Activated B cell treated with CpG ODN at 0.5 μM for 24 hours (primary cell): ENCODE data around the gene CREB3L2. TPM values are rescaled to one million over a fixed set of nuclear protein-coding genes. Genes with fewer than 3 reads are reported as not detected.

Experiments used
- ATAC-seq: fragments of 200-7000 bp; cut with Tn5 transposase; one replicate; pipeline ENCODE4 v1.10.0; 2021; ENCODE audit warnings: low read depth, mild to moderate bottlenecking, moderate library complexity
- CTCF ChIA-PET: fragments of 350-600 bp; sonication (Branson Sonifier 250); formaldehyde crosslinking; loops from one replicate; lab custom pipeline; 2021; ENCODE audit warnings: antibody characterized with exemption; lab: Charles Lee
- POLR2A ChIA-PET: fragments of 350-600 bp; sonication (Branson Sonifier 250); formaldehyde crosslinking; loops from one replicate; lab custom pipeline; 2021; ENCODE audit warnings: antibody characterized with exemption; lab: Charles Lee
- DNase-seq: peaks from one replicate; pipeline ENCODE4 v3.0.0; 2022
- H3K27ac Mint-ChIP-seq: one replicate; pipeline ENCODE4 v1.8.0; 2020; ENCODE audit warnings: mixed read lengths
- H3K27me3 Mint-ChIP-seq: one replicate; pipeline ENCODE4 v1.8.0; 2021; ENCODE audit warnings: mixed read lengths
- H3K36me3 Mint-ChIP-seq: one replicate; pipeline ENCODE4 v1.8.0; 2021; ENCODE audit warnings: low read depth, mixed read lengths
- H3K4me1 Mint-ChIP-seq: one replicate; pipeline ENCODE4 v1.8.0; 2021; ENCODE audit warnings: mixed read lengths
- H3K4me3 Mint-ChIP-seq: one replicate; pipeline ENCODE4 v1.8.0; 2020; ENCODE audit warnings: mild to moderate bottlenecking, mixed read lengths
- H3K9me3 Mint-ChIP-seq: one replicate; pipeline ENCODE4 v1.8.0; 2020; ENCODE audit warnings: mixed read lengths
- intact Hi-C: fragments of 100-400 bp; cut with micrococcal nuclease; formaldehyde crosslinking; loops from one replicate; pipeline ENCODE4 v1.15.1; 2024
- total RNA-seq: library from RNA; stranded (reverse); gene quantifications from 2 replicates; pipeline ENCODE4 v1.2.3, GENCODE V29; 2022
- TF ChIP-seq, protein P1 (sequence below): fragments of 200-600 bp; IDR thresholded peaks from one replicate; pipeline ENCODE4 v1.8.0; 2022; ENCODE audit warnings: antibody characterized with exemption, mild to moderate bottlenecking

Gene CREB3L2
- total RNA-seq, 1 donor from 2014 or later: 21.7 TPM

DNA sequence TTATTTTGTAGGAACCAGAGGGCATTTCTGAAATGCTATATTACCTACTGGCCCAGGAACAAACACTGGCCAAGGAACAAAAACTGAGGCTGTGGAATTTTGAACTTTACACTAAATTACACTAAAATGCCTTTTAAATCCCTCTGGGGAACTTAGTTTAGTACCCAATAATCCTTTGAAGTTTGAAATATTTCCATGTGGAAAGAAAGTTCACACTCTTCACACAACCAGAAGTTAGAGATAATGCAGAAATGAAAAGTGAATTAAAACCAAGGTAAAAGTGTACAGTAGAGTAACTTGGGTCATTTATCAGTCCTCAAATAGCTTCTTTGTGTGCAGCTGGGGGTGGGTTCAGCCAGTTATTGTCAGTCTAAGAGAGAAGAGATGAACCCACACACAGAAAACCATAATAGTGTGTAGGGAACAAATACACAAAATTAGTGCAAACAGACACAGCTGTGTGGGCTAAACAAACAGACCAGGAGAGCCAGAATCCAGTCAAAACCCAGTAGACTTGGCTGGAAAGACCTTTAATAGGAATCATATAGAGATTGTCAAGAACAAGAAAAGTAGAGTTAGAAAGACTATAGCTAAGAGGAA is 108.6 kb downstream of the CREB3L2 start:
- no peak overlapping the region for H3K27ac Mint-ChIP-seq
- H3K4me1 Mint-ChIP-seq: peaks cover 6% of the 10 kb centered on the region
- no peak overlapping the region for H3K4me3 Mint-ChIP-seq
- H3K36me3 Mint-ChIP-seq: peaks cover 46% of the 10 kb centered on the region
- ChIA-PET POLR2A (no interaction called here), CTCF (interaction anchor here (1.9 kb wide), 1 partner anchor 237 kb away, joined by 4 read pairs; no protein-coding TSS in a partner anchor)
- ATAC-seq (no peak), DNase-seq (no peak)
- H3K9me3 Mint-ChIP-seq: no peaks in the 10 kb centered on the region
- TF ChIP-seq, protein P1, sequence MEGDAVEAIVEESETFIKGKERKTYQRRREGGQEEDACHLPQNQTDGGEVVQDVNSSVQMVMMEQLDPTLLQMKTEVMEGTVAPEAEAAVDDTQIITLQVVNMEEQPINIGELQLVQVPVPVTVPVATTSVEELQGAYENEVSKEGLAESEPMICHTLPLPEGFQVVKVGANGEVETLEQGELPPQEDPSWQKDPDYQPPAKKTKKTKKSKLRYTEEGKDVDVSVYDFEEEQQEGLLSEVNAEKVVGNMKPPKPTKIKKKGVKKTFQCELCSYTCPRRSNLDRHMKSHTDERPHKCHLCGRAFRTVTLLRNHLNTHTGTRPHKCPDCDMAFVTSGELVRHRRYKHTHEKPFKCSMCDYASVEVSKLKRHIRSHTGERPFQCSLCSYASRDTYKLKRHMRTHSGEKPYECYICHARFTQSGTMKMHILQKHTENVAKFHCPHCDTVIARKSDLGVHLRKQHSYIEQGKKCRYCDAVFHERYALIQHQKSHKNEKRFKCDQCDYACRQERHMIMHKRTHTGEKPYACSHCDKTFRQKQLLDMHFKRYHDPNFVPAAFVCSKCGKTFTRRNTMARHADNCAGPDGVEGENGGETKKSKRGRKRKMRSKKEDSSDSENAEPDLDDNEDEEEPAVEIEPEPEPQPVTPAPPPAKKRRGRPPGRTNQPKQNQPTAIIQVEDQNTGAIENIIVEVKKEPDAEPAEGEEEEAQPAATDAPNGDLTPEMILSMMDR: no peak
- H3K27me3 Mint-ChIP-seq: no peaks in the 10 kb centered on the region
- intact Hi-C loops: no loop called here

DNA sequence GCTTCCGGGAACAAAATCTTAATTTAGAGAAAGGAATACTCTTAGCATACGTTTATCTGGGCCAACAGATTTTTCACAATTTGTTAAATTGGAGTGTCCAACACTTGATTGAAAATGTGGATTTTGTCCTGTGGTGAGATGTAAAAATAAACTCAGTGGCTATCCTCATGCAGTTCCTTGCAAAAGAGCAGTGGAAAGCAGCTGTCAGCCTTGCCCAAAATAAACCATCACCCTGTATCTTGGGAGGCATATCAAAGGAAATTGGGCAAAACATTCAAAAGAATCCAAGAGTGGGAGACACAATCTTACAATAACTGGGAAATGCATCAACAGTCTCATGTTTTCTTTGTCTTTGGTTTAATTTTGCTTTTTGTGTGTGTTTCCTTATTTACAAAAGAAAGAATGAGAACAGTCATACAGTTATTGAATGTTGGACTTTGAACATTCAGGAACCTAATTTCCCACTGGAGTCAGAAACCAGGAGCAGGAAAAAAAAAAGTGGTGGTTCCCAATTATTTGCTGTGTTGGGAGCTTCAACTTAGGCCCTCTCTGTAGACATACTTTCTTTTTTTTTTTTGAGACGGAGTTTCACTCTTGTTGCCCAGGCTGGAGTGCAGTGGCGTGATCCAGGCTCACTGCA is 110.8 kb downstream of the CREB3L2 start:
- Mint-ChIP-seq H3K9me3 (no peaks in the 10 kb centered on the region), H3K27me3 (no peaks in the 10 kb centered on the region), H3K4me1 (no peaks in the 10 kb centered on the region), H3K27ac (no peak overlapping the region), H3K4me3 (no peak overlapping the region), H3K36me3 (peaks cover 44% of the 10 kb centered on the region)
- ChIA-PET POLR2A (no interaction called here), CTCF (interaction anchor here (1.1 kb wide), 1 partner anchor 111 kb away, joined by 3 read pairs; no protein-coding TSS in a partner anchor)
- ATAC-seq (no peak), DNase-seq (no peak)
- intact Hi-C loops: no loop called here
- TF ChIP-seq, protein P1: no peak

DNA sequence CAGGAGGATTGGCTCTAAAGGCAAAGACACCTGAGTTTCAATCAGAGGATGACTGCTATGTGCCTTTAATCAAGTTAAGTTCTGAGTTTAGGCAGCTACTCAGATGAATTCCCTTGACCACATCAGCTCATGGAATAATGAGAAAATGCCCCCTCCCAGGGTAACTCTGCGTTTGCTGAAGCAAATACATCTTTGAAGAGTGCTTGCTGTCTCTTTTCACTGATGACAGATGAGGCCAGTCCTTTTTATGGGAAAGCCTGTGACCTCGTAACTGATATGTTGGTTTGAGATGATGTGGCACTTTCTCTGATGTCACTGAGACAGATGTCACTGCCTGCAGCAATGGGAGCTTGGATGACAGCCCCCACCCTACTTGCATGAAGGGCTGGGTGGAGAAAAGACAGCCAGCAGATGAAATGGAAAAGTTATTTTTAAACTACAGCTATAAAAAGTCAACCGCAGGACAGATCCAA is 111.4 kb downstream of the CREB3L2 start:
- Mint-ChIP-seq H3K27ac (no peak overlapping the region), H3K4me3 (no peak overlapping the region), H3K9me3 (no peaks in the 10 kb centered on the region), H3K36me3 (peaks cover 42% of the 10 kb centered on the region), H3K4me1 (no peaks in the 10 kb centered on the region), H3K27me3 (no peaks in the 10 kb centered on the region)
- intact Hi-C loops: no loop called here
- DNase-seq: no peak
- TF ChIP-seq, protein P1: no peak
- POLR2A ChIA-PET: no interaction called here
- ATAC-seq: no peak
- CTCF ChIA-PET: no interaction called here

DNA sequence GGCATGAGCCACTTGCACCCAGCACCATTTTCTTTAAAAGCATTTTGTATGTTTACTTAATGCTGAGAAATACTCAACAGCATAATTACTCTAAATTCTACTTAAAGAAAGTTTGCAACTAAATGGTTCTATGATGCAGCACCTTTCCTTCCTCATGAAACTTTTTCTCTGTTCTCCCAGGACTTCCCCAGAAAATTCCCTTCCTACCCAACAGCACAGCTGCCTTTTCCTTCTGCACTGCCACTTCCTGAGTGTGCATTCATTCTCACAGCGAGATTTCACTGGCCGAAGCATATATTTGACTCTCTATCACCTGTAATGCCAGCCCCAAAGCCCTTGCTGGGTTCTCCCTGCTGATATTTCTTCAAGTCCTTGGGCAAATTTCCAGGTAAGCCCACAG is 113.6 kb downstream of the CREB3L2 start:
- POLR2A ChIA-PET: no interaction called here
- no peak overlapping the region for H3K27ac Mint-ChIP-seq
- TF ChIP-seq, protein P1: no peak
- no peaks in the 10 kb centered on the region for H3K9me3 Mint-ChIP-seq
- H3K27me3 Mint-ChIP-seq: no peaks in the 10 kb centered on the region
- H3K4me1 Mint-ChIP-seq: no peaks in the 10 kb centered on the region
- intact Hi-C loops: no loop called here
- ATAC-seq: no peak
- CTCF ChIA-PET: no interaction called here
- peaks cover 47% of the 10 kb centered on the region for H3K36me3 Mint-ChIP-seq
- no peak overlapping the region for H3K4me3 Mint-ChIP-seq
- DNase-seq: no peak

DNA sequence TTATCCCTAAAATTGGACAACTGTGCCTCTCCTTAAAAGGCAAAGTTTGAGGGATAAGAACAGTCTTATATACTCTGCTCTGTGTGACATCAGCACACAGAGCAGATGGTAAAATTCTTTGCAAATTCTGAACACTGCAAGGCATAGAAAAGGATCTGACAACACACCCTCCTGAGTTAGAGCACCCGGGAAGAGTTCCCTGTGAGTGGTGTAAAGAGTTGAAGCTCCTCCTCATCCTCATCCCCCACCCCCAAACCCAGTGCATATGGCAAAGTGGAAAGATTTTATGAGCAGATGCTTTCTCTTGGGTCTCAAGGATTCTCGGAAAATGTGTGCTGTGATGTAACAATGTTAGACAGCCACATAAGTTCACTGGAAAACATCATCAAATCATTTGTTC is 115.1 kb downstream of the CREB3L2 start:
- H3K36me3 Mint-ChIP-seq: peaks cover 54% of the 10 kb centered on the region
- POLR2A ChIA-PET: no interaction called here

More for the DNA sequence above, 115.1 kb downstream of the CREB3L2 start:
- no peak for DNase-seq
- H3K27ac Mint-ChIP-seq: no peak overlapping the region
- intact Hi-C loops: no loop called here
- peaks cover 2% of the 10 kb centered on the region for H3K9me3 Mint-ChIP-seq
- no peaks in the 10 kb centered on the region for H3K27me3 Mint-ChIP-seq
- no peak overlapping the region for H3K4me3 Mint-ChIP-seq
- TF ChIP-seq, protein P1: no peak
- CTCF ChIA-PET: no interaction called here
- no peak for ATAC-seq
- no peaks in the 10 kb centered on the region for H3K4me1 Mint-ChIP-seq
